ENCODE data around the gene KDM1A.
"Not testable (repeated sequence)": the region's sequence is repeated elsewhere in the genome, so short reads cannot be mapped to it uniquely, and the experiment has no call there.

DNA sequence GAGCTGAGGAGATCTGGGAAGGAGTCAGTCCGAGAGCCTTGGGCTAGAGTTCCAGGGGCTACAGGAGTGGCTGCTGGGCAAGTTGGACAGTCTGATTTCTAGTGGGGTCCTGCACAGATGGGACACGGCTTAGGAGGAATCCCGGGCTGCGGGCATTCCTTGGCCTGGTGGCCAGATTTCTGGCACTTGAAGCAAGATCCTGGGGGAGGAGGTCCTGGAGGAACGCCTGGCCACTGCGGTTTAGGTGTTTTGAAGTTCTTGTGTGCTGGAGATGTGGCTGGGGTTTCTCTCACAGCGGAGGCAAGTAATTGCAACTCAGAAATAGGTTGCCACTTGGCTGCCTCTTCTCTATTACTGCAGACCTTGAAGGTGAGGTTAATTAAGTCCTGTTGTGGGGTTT, 17.1 kb upstream of the KDM1A start:
- TF ChIP-seq, protein P1, sequence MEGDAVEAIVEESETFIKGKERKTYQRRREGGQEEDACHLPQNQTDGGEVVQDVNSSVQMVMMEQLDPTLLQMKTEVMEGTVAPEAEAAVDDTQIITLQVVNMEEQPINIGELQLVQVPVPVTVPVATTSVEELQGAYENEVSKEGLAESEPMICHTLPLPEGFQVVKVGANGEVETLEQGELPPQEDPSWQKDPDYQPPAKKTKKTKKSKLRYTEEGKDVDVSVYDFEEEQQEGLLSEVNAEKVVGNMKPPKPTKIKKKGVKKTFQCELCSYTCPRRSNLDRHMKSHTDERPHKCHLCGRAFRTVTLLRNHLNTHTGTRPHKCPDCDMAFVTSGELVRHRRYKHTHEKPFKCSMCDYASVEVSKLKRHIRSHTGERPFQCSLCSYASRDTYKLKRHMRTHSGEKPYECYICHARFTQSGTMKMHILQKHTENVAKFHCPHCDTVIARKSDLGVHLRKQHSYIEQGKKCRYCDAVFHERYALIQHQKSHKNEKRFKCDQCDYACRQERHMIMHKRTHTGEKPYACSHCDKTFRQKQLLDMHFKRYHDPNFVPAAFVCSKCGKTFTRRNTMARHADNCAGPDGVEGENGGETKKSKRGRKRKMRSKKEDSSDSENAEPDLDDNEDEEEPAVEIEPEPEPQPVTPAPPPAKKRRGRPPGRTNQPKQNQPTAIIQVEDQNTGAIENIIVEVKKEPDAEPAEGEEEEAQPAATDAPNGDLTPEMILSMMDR (optimal IDR thresholded peaks at IDR 0.05 in 1 of 3, IDR thresholded peaks at IDR 0.05 in 1 of 3, conservative IDR thresholded peaks at IDR 0.05 in 1 of 3; ENCODE audit: extremely low read depth in 1 of 3, insufficient read depth in 2 of 3, low read length in 3 of 3) = not testable (repeated sequence)
- not testable (repeated sequence) for TF ChIP-seq EZH2 (IDR thresholded peaks at IDR 0.05; ENCODE audit: low read length)
